Measurements from ENCODE around the gene SDK2.

SDK2 gene

GRCh38 chr17:73302189-73302588 lies 342.1 kb downstream of the SDK2 start:
- no peak for DNase-seq (ENCODE audit: low spot score)

- no peak for DNase-seq (ENCODE audit: low spot score)
These were observed 342.9 kb downstream of the SDK2 start for GRCh38 chr17:73301369-73301768.

GRCh38 chr17:73300392-73300791 lies 343.9 kb downstream of the SDK2 start:
- DNase-seq (ENCODE audit: low spot score) = no peak

- no peak for DNase-seq (ENCODE audit: low spot score)
These were observed 346.0 kb downstream of the SDK2 start for GRCh38 chr17:73297934-73298861.

GRCh38 chr17:73293480-73293911 lies 350.7 kb downstream of the SDK2 start:
- DNase-seq (ENCODE audit: low spot score) = no peak

GRCh38 chr17:73293031-73293430 lies 351.2 kb downstream of the SDK2 start:
- no peak for DNase-seq (ENCODE audit: low spot score)

- DNase-seq (ENCODE audit: low spot score) = no peak
These were observed 352.2 kb downstream of the SDK2 start for GRCh38 chr17:73292031-73292531.

GRCh38 chr17:73291260-73291801 lies 352.9 kb downstream of the SDK2 start:
- no peak for DNase-seq (ENCODE audit: low spot score)

GRCh38 chr17:73290399-73291259 lies 353.6 kb downstream of the SDK2 start:
- DNase-seq (ENCODE audit: low spot score) = no peak

GRCh38 chr17:73289549-73290254 lies 354.5 kb downstream of the SDK2 start:
- no peak for DNase-seq (ENCODE audit: low spot score)

GRCh38 chr17:73288534-73289302 lies 355.5 kb downstream of the SDK2 start:
- DNase-seq (ENCODE audit: low spot score) = no peak

GRCh38 chr17:73286863-73287296 lies 357.4 kb downstream of the SDK2 start:
- no peak for DNase-seq (ENCODE audit: low spot score)

- DNase-seq (ENCODE audit: low spot score) = no peak
These were observed 358.1 kb downstream of the SDK2 start for GRCh38 chr17:73285916-73286862.

GRCh38 chr17:73285603-73285908 lies 358.7 kb downstream of the SDK2 start:
- DNase-seq (ENCODE audit: low spot score) = no peak

- DNase-seq (ENCODE audit: low spot score) = no peak
These were observed 359.2 kb downstream of the SDK2 start for GRCh38 chr17:73284906-73285602.

Measured in iPS-NIHi11 (cell line).